ENCODE data around the gene ACAA2.

DNA sequence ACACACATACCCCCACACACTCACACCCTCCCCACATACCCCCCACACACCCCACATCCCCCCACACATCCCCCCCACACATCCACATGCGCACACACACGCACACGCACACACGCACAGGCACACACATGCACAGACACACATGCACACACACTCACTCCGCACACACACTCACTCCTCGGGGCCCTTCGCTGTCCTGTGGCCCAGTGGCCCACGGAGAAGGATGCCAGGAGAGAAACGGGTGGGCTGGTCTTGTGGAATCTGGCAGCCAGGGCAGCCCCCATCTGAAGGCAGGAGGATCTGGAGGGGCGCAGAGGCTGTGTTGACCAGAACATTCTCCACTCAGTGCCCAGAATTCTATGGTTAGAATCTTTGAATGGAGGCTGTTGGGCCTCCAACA, 51.6 kb downstream of the ACAA2 start:
- TF ChIP-seq, protein P1, sequence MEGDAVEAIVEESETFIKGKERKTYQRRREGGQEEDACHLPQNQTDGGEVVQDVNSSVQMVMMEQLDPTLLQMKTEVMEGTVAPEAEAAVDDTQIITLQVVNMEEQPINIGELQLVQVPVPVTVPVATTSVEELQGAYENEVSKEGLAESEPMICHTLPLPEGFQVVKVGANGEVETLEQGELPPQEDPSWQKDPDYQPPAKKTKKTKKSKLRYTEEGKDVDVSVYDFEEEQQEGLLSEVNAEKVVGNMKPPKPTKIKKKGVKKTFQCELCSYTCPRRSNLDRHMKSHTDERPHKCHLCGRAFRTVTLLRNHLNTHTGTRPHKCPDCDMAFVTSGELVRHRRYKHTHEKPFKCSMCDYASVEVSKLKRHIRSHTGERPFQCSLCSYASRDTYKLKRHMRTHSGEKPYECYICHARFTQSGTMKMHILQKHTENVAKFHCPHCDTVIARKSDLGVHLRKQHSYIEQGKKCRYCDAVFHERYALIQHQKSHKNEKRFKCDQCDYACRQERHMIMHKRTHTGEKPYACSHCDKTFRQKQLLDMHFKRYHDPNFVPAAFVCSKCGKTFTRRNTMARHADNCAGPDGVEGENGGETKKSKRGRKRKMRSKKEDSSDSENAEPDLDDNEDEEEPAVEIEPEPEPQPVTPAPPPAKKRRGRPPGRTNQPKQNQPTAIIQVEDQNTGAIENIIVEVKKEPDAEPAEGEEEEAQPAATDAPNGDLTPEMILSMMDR (IDR thresholded peaks at IDR 0.05; ENCODE audit: low read depth, low read length, missing input control): no peak
- TF ChIP-seq, protein P2, sequence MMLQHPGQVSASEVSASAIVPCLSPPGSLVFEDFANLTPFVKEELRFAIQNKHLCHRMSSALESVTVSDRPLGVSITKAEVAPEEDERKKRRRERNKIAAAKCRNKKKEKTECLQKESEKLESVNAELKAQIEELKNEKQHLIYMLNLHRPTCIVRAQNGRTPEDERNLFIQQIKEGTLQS (IDR thresholded peaks at IDR 0.05): no peak
- TF ChIP-seq HNF4G (IDR thresholded peaks at IDR 0.05) (no peak), SP1 (IDR thresholded peaks at IDR 0.05) (no peak)
- TF ChIP-seq, protein P3, sequence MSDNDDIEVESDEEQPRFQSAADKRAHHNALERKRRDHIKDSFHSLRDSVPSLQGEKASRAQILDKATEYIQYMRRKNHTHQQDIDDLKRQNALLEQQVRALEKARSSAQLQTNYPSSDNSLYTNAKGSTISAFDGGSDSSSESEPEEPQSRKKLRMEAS (IDR thresholded peaks at IDR 0.05): no peak
